Amniotic stem cell (primary cell): ENCODE measurements around the gene MYO5C.
"Not testable (repeated sequence)": the region's sequence is repeated elsewhere in the genome, so short reads cannot be mapped to it uniquely, and the experiment has no call there.

Source experiments
- DNase-seq: peaks from one replicate; lab custom pipeline; 2025; lab: John Stamatoyannopoulos, UW

Gene MYO5C

GRCh38 chr15:52240166-52240565, 55.4 kb downstream of the MYO5C start:
- no peak for DNase-seq

GRCh38 chr15:52238989-52239525, 56.5 kb downstream of the MYO5C start:
- not testable (repeated sequence) for DNase-seq

GRCh38 chr15:52238149-52238548, 57.5 kb downstream of the MYO5C start:
- DNase-seq: no peak

- no peak for DNase-seq
Measured at GRCh38 chr15:52236013-52236412, 59.6 kb downstream of the MYO5C start.

- no peak for DNase-seq
Measured at GRCh38 chr15:52234596-52235541, 60.7 kb downstream of the MYO5C start.

GRCh38 chr15:52233405-52233804, 62.2 kb downstream of the MYO5C start:
- no peak for DNase-seq

GRCh38 chr15:52232327-52232726, 63.3 kb downstream of the MYO5C start:
- DNase-seq: no peak

GRCh38 chr15:52230073-52230472, 65.5 kb downstream of the MYO5C start:
- no peak for DNase-seq

- DNase-seq: no peak
Measured at GRCh38 chr15:52228921-52229320, 66.7 kb downstream of the MYO5C start.

GRCh38 chr15:52227456-52227855, 68.1 kb downstream of the MYO5C start:
- peak; percentile 80 for DNase-seq

- no peak for DNase-seq
Measured at GRCh38 chr15:52225230-52225629, 70.4 kb downstream of the MYO5C start.

- DNase-seq: no peak
Measured at GRCh38 chr15:52224211-52224610, 71.4 kb downstream of the MYO5C start.

- DNase-seq: no peak
Measured at GRCh38 chr15:52221730-52222129, 73.9 kb downstream of the MYO5C start.

- DNase-seq: no peak
Measured at GRCh38 chr15:52220937-52221660, 74.5 kb downstream of the MYO5C start.

- no peak for DNase-seq
Measured at GRCh38 chr15:52220251-52220650, 75.4 kb downstream of the MYO5C start.

GRCh38 chr15:52218816-52219215, 76.8 kb downstream of the MYO5C start:
- no peak for DNase-seq

- DNase-seq: no peak
Measured at GRCh38 chr15:52218371-52218770, 77.2 kb downstream of the MYO5C start.

GRCh38 chr15:52217186-52217585, 78.4 kb downstream of the MYO5C start:
- no peak for DNase-seq

- no peak for DNase-seq
Measured at GRCh38 chr15:52214553-52214952, 81.1 kb downstream of the MYO5C start.

- DNase-seq: no peak
Measured at GRCh38 chr15:52213206-52213605, 82.4 kb downstream of the MYO5C start.

- no peak for DNase-seq
Measured at GRCh38 chr15:52208306-52208946, 87.2 kb downstream of the MYO5C start.

- DNase-seq: no peak
Measured at GRCh38 chr15:52207191-52207590, 88.4 kb downstream of the MYO5C start.
